ENCODE data around the gene TRPV4.
"Not testable (repeated sequence)": the region's sequence is repeated elsewhere in the genome, so short reads cannot be mapped to it uniquely, and the experiment has no call there.

The TRPV4 gene

DNA sequence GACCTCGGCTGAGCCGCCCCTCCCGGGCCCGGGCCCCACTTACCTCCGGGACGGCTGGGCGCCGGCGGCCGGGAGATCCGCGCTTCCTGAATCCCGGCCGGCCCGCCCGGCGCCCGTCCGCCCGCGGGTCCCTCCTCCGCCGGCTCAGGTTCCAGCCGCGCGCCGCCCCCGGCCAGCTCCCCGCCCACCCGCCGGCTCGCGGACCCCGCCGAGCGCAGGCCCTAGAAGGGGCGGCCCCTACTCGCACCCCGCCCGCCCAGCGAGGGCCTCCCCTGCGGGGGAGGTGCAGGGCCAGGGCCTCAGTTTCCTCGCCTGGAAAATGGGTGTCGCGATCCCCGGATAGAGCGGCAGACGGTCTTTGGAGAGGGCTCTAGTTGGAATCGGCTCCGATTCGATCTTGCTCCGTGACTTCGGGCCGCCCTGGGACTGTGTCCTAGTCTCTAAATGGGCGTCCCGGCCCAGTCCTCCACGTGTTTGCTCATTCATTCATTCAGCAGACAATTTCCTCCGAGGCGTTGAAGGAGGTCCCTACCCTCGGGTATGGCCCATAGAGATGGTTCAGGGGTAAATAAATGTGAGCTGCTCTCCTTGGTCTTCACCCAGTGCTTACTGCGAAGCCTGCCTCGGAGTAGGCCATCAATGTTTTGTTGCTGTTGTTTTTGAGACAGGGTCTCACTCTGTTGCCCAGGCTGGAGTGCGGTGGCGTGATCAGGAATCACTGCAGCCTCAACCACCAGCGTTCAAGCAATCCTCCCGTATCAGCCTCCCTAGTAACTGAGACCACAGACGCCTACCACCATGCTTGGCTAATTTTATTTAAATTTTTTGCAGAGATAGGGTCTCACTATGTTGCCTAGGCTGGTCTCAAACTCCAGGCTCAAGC, at the start of gene TRPV4:
TRPV4 (minus strand) TSS at position 92 of the 883 bp plus-strand sequence. CDS start 18,602 bp downstream, outside the sequence.
- DNase-seq: no peak

DNA sequence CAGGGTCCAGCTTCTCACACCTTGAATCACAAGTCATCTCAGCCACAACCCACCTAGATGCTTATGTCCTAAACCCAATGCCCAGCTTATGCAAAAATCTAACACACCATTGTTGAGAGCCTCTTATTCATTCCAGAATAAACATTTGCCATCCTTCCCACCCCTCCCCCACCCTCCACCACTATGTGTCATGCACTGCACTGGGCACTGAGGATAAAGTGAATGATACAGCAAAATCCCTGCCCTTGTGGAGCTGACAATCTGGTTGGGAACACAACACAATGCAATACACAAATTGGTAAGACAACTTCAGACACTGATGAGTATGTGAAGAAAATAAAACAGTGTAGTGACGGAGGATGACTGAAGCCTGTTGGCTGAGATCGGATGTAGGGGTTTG, 48.6 kb upstream of the TRPV4 start:
- no peak for DNase-seq

DNA sequence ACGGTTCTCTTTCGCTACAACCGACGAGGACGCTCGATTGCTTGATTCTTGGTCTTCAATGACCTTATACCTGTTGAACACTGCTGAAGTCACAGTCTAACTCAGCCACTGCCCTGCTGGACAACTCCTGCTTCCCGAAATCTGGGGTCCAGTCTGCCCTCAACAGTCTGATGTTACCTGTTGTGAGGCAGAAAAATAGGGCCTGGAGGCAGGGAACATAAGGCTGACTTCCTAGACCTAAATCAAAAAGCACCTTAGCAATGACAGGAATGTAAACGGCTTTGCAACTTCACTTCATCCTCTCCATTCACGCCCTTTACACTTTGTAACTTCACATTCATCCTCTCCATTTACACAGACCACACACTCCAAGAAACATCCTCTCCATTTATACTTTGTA, 47.7 kb upstream of the TRPV4 start:
- DNase-seq: no peak

DNA sequence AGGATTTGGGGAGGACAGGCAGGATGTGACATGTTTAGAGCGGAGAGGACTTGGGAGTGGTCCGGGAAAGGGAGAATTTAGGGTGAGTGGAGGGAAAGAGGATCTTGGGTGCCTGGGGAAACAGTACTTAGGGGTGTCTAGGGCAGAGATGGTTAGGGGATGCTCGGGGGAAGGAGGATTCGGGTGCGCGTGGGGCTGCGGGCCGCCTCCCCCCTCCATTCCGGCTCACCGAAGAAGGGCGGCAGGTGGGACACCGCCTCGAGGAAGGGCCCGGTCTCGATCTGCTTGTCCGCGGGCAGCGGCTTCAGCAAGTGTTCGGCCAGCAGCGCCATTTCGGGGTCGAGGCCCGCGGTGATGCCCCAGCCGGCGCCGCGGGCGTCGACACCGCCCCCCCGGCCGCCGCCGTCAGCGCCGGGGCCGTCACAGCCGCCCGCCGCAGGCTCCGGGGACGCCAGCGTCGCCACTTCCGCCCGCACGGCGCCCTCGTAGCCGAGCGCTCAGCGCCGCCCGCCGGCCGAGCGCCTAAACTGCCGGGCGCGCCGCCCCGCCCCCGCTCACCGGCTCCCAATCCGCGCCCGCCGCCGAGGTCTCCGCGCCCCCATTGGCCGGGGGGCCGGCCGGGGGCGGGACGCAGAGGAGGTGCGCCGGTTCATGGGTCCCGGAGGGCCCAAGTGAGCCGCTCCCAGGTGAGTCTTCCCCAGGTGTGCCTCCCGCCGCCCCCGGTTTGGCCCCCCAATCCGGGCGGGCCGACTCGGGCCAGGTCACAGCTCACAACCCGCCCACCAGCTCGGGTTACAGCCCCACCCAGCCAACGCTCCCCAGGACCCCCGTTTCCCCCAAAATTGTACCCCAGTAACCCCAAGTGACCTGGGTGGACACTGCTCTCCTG, 47.1 kb upstream of the TRPV4 start, which contains the start of gene GLTP:
GLTP (minus strand) TSS at position 499 of the 889 bp plus-strand sequence; CDS start at position 332, 167 bp downstream.
- DNase-seq: peak; percentile 94

DNA sequence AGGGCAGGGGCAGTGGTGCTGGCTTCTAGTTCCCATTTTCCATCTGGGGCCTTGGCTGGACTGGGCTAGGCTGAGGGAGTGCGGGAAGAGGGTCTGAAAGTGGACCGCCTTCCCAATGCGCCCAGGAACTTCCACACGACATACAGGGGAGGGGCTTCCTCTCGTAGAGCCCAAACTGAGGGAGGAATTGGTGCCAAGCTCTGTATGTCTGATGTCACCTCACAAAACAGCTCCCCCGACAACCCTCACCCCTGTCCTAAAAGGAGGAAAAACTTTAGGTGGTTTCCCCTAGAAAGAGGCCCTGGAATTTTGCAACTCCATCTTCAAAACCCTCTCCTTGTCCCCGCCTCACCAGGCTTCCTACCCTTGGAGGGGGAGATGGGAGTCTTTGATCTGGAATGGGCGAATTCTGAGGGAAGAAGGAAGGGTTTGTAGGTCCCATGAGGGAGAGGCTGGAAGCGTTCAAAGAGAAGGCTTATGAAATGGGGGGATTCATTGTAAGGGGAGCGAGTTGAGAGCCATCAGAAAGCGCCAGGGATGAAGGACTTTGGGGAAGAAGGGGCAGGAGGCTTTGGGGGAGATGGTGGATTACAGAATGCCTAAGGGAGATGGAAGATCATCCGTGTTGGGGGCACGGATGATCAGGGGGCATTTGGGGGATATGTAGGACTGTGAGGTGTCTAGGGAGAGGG, 46.3 kb upstream of the TRPV4 start:
- no peak for DNase-seq

DNA sequence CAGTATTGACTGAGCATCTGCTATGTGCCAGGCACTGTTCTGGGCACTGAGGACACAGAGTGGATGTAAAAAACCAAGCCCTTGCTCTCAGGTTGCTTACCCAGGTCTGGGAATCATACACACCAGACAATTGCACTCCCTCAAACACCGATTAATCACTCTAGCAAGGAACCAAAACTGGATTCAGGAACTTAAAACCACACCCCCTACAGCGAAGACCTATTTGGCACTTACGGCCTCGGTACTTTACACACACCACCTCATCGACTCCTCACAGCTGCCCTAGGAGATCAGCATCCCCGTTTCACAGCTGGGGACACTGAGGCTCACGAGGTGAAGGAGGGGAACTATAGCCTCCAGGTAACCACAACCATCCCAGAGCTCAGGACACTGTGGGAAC, 45.6 kb upstream of the TRPV4 start:
- DNase-seq: no peak

DNA sequence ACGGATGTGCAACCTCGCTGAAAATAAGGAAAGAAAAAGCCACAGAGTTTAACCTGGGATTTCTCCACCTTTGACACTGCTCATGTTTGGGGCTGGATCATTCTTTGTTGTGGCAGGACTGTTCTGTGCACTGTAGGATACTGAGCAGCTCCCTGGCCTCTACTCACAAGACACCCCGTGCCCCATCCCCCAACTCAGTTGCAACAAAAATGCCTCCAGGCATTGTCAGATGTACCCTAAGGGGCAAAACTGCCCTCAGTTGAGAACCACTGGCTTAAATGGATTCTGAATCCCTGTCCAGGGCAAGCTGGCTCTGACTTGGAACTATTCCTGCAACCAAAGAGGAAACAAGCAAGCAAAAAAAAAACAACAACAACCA, 45.0 kb upstream of the TRPV4 start:
- DNase-seq: no peak

DNA sequence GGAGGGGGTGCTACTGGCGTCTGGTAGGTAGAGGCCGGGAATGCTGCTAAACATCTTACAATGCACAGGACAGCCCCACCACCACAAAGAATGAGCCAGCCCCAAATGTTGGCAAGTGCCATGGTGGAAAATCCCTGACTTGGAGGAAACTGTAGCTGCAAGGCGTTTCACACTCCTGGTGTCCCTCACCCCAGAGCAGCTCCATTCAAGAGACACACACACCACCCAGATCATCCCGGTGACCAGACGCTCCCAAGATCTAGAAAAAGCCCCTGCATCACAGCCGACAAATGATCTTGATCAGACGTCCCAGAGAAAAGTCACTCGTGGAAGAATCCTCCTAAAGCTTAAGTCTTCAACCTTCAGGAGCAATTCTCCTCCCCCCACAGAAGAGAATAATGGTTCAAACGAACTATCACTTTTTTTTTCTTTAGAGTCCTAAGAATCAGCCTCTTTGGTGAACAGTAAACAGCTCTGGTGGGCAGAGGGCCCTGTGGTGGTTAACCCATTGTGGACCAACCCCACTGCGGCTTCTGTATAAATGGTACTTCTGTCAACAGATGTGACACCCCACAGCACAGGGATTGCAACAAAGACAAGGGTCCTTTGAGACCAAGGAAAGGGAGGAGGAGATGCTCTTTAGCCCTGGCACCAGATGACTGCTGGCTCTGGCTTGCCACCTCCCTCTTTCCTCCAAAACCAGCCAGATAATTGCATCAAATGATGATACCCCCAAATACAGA, 44.5 kb upstream of the TRPV4 start:
- no peak for DNase-seq

DNA sequence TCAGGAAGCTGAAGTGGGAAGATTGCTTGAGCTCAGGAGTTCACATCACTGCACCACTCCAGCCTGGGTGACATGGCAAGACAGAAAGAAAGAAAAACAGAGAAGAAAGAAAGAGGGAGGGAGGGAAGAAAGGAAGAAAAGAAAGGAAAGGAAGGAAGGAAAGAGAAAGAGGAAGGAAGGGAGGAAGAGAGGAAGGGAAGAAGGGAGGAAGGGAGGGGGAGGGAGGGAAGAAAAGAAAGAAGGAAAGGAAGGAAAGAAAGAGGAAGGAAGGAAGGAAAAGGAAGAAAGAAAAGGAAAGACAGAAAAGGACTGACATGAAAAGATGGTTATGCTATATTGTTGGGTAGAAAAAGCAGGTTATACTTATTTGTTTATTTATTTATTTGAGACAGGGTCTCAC, 43.2 kb upstream of the TRPV4 start:
- DNase-seq: no peak

DNA sequence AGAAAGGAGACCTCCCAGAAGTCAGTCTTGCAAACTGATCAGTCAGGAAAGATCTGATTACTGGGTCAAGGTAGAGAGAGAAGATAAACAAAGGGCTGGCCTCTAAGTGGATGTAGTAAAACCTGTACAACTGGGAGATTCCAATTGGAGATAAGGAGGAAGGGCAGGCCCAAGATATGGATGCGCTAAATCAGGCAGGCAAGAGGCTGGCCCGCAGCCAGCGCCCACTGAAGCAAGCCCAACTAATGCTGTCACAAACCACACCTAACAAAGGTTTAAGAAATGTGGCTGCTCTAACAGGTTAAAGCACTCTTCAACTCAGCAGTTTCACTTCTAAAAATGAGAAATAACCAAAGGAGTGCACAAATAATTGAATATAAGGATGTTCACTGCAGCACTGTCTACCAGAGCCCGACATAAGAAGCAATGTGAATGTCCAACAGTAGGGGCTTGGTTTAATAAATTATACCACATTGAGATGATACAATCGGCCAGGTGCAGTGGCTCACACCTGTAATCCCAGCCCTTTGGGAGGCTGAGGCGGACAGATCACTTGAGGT, 42.5 kb upstream of the TRPV4 start:
- DNase-seq: no peak

DNA sequence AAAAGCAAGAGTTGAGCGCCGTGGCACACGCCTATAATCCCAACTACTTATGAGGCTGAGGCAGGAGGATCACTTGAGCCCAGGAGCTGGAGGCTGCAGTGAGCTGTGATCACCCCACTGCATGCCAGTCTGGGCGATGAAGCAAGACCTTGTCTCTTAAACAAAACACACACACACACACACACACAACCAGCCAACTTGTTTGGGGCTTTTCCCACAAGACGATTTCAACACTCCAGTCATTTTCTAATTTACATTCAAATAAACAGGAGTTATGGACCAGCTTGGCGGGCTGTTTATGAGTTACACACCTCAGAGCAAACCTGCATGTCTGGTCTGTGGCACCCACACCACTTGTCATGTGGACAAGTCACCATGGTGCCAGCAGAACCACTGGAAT, 40.5 kb upstream of the TRPV4 start:
- no peak for DNase-seq

DNA sequence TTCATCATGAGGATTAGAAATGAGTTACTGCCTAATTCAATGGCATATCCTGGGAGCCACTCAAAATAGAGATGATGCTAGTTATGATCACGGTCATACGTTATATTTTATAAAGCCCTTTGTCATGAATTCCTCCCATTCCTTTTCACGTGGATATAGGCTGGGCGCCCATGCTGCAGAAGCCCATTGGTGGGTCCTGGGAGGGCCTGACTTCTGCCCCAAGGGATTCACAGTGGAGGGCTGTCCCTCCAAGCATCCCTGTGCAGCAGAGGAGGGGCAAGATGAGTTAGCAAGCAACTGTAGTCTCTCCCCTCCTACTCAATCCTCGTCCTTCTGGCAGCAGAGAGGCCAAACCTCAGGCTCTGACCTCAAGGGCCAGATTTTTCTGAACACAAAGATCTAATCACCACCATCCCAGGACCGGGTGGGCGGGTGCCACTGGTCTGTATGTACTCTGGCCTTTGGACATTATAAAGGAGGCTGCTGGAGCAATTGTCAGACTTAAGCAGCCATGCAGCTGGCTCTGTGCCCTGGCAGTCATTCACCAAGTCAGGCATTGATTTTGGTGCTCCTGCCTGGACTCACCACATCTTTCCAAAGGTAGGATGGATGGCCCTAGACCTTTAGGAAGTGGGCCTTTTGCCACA, 38.6 kb upstream of the TRPV4 start:
- no peak for DNase-seq

DNA sequence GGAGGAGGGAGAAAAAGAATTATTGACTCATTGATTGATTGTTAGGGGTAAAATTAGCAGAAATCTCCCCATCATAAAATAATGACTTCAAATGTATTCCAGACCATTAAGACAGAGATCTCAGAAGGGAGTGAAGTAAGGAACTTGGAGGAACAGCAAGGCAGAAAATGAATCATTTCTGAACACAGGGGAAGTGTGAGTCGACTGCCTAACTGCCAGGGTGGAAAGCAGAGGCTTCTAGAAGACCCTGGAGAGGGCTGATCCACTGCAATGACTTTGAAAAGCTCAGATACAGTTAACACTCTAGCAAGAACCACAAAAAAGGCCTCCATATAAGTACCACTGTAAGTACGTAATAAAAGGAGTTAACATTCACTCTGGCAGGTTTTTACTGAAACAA, 37.5 kb upstream of the TRPV4 start:
- DNase-seq: no peak

DNA sequence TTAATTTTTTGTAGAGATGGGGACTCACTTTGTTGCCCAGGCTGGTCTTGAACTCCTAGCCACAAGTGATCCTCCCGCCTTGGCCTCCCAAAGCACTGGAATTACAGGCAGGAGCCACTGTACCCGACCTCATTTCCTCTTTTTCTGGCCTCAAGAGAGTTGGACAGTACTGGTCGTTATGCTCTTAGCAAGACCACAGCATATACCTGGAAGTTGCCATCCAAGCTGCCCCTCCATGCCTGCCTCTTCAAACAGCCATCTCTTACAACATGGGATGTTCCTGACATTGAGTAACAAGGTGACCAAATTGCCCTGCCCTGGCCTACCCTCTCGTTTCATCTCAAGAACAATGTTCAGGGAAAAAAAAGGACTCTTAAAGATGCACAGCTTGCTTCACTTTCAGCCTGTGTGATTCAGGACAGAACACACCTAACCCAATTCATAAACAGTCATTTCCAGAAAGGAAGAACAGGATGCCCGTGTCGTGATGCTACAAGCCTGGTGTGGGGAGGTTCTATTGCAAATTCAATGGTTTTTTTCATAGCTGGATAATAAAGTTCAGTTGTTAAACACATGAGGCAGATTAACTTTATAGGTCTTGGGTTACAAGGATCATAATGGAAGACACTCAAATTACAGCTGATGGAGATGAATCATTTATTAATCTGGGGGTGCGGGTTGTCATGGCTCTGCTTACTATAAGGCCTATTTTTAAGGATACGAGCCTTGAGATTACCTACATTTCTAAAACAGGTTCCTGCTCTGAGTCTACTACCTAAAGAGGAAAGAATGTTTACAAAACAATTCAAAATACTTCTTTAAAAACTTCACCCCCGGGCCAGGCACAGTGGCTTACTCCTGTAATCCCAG, 35.2 kb upstream of the TRPV4 start:
- DNase-seq: no peak

DNA sequence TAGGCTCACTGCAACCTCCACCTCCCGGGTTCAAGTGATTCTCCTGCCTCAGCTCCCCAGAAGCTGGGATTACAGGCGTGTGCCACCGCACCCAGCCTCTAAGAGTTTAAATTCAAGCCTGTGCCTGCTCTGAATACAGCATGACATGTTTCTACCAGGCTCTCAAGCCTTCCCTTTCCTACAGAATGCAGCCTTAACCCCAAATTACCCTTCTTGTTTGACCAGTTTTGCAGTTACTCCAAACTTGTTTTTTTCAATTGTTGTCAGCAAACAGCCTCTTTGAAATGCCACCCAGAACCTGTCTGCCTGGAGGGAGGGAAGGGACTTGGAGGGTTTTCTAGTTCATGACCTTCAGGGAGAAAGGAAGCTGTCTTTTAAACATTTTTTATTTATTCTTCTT, 31.7 kb upstream of the TRPV4 start:
- no peak for DNase-seq

DNA sequence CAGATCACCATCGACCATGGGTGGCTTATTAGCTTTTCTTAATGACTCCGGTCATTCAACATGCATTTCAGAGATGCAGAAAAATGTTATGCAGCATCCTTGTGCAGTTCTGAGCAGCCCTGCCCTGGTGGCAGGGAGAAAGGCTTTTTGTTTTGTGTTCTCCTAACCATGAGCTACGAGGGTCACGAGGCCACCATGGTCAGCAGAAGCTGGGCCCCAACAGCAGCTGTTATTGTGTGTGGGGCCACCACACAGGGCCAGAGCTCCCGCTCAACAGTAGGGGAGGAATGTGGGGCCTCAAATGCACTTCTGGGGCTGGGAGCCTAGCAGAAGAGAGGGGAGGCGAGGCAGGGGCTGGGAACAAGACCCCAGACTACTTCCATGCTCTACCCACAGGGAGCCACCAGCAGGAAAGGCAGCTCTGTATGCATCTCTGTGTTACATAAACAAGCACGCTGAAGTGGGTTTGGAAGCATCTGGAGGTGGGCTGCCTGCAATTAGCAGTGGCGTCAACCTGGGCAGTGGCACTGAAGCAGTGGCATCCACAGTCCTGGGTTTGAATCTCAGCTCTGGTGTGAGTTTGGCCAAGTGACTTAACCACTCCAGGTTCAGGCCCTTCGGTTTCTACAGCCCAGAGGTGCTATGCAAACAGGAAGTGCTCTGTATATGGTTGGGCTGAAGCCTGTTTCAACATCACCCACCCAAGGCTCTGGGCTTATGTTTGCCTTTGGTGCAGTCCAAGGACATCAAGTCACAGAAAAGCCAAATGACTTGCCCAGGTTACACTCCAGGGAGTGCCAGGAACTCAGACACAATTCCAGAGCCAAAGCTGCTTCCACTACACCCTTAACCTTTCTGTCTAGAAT, 30.9 kb upstream of the TRPV4 start:
- DNase-seq: no peak

DNA sequence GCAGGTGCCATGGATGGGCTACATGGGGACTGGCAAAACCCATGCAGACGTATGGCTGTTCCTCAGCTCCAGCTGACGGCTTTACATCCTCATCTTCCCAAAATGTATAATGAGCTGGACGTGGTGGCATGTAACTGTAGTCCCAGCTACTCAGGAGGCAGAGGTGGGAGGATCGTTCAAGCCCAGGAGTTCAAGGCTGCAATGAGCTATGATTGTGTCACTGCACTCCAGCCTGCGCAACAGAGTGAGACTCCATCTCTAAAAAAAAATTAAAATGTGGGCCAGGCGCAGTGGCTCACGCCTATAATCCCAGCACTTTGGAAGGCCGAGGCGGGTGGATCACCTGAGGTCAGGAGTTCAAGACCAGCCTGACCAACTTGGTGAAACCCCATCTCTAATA, 29.3 kb upstream of the TRPV4 start:
- DNase-seq: not testable (repeated sequence)

DNA sequence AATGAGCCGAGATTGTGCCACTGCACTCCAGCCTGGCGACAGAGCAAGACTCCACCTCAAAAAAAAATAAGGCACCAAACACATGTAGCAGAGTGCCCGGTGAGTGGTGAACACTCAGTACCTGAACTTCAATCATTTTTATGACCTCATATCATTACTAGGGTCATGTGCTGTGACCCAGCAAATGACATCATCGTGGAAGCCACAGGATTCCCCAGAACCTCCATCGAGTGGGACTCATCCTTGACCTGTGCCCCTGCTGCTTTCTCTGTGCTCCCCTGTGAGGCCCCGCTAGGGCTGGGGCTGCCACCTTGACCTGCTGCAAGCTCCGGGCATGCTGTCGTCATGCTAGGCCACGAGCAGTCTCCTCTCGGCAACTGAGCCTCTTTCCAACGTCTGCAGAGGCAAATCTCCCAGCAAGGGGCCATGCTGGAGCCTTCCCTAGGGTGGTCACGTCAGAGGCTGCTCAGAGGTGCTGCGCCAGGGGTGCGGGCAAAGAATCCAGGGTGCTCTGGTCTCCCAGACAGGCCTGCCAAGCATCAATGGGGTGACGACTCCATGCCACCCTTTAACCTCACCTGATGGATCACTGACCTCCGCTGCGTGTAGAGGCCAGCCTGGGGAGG, 28.6 kb upstream of the TRPV4 start:
- no peak for DNase-seq

DNA sequence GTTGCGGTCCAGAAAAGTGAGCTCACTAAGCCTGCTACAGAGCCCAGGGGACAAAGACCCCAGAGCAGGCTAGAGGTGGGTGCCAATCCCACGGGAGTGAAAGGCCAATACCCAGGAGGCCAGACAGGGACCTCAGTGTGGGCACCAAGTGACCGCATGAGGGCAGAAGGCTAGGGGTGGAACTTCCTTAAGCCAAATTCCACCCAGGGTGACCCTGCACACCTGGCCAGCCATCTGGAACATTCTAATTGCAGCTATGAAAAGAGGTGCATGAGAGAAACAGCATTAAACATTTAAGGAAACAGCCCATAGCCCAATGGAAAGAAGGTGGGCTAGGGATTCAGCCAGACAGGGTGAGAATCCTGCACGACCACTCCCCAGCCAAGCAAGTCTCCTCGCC, 27.8 kb upstream of the TRPV4 start:
- DNase-seq: no peak
